Hepatocyte (in vitro differentiated cells): ENCODE results near the gene RFT1.

Source experiments
- EZH2 ChIP-seq: fragments of 200-600 bp; sonication (generic); IDR thresholded peaks from 2 replicates; pipeline ENCODE4 v1.6.1; 2016; ENCODE audit warnings: antibody characterized with exemption, mild to moderate bottlenecking, borderline replicate concordance
- TF ChIP-seq, protein P1 (sequence below): fragments of 200-600 bp; sonication (generic); IDR thresholded peaks from 2 replicates; pipeline ENCODE4 v1.5.1; 2016; ENCODE audit warnings: antibody characterized with exemption, mild to moderate bottlenecking; ENCODE audit not compliant: poor library complexity

DNA sequence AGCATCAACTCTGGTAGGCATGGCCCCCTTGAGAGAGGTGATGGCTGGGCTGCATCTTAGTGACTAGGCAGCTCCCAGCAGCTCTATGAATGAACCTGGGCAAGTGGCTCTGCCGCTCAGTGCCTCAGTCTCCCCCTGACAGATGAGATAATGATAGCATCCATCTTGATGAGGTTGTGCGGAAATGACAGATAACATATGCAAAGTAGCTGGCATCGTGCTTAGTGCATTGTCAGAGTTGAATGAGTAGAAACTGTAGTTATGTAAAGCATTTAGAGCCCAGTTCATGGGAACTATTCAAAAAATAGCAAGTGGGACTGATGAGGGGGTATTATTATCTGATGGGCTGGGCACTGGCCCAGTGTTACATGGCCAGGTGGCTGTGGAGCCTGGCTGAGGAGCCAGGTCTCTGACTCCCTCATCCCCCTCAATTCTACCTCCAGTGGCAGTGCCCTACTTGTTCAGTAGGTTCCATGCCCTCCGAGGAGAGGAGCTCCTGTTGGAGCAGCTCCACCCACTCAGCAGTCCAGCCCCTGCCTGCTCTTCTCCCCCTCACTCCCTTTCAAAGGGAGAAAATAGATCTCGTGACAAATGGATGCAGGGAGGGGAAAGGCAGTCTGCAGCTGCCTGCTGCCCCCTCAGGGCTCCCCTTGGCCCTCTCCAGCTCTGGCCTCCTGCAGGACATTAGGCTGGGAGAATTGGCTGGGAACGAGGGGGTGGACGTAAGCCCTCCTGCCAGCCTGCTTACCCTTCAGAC is 37.4 kb upstream of the RFT1 start:
- TF ChIP-seq, protein P1, sequence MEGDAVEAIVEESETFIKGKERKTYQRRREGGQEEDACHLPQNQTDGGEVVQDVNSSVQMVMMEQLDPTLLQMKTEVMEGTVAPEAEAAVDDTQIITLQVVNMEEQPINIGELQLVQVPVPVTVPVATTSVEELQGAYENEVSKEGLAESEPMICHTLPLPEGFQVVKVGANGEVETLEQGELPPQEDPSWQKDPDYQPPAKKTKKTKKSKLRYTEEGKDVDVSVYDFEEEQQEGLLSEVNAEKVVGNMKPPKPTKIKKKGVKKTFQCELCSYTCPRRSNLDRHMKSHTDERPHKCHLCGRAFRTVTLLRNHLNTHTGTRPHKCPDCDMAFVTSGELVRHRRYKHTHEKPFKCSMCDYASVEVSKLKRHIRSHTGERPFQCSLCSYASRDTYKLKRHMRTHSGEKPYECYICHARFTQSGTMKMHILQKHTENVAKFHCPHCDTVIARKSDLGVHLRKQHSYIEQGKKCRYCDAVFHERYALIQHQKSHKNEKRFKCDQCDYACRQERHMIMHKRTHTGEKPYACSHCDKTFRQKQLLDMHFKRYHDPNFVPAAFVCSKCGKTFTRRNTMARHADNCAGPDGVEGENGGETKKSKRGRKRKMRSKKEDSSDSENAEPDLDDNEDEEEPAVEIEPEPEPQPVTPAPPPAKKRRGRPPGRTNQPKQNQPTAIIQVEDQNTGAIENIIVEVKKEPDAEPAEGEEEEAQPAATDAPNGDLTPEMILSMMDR = no peak
- TF ChIP-seq EZH2 = no peak
